Amniotic epithelial cell (primary cell): ENCODE data around the gene PARS2.

ENCODE experiments used
- DNase-seq: peaks from one replicate; pipeline ENCODE4 v3.0.0-alpha.2; 2010; ENCODE audit warnings: low read depth

The PARS2 gene

GRCh38 chr1:54764133-54764921, at the start of gene PARS2:
Gene PARS2 (minus strand): TSS chr1:54764523. CDS start chr1:54759161, 5,362 bp downstream.
- peak; percentile 100 for DNase-seq

- DNase-seq: no peak
Observed at GRCh38 chr1:54814126-54814498, 49.8 kb upstream of the PARS2 start.

GRCh38 chr1:54813485-54814125, 49.3 kb upstream of the PARS2 start:
- DNase-seq: no peak

- no peak for DNase-seq
Observed at GRCh38 chr1:54812801-54813484, 48.6 kb upstream of the PARS2 start.

- DNase-seq: no peak
Observed at GRCh38 chr1:54811739-54812655, 47.7 kb upstream of the PARS2 start.

GRCh38 chr1:54811066-54811465, 46.7 kb upstream of the PARS2 start:
- DNase-seq: no peak

GRCh38 chr1:54810153-54810942, 46.0 kb upstream of the PARS2 start:
- DNase-seq: peak; percentile 31

- no peak for DNase-seq
Observed at GRCh38 chr1:54809496-54810074, 45.3 kb upstream of the PARS2 start.

- peak; percentile 24 for DNase-seq
Observed at GRCh38 chr1:54808443-54809207, 44.3 kb upstream of the PARS2 start.

- DNase-seq: no peak
Observed at GRCh38 chr1:54807756-54808155, 43.4 kb upstream of the PARS2 start.

- no peak for DNase-seq
Observed at GRCh38 chr1:54806931-54807611, 42.7 kb upstream of the PARS2 start.

GRCh38 chr1:54805981-54806381, 41.7 kb upstream of the PARS2 start:
- DNase-seq: no peak

- DNase-seq: no peak
Observed at GRCh38 chr1:54805466-54805865, 41.1 kb upstream of the PARS2 start.

GRCh38 chr1:54804471-54805132, 40.3 kb upstream of the PARS2 start:
- DNase-seq: peak; percentile 11

- peak; percentile 32 for DNase-seq
Observed at GRCh38 chr1:54803761-54804470, 39.6 kb upstream of the PARS2 start.

GRCh38 chr1:54800899-54801759, 36.8 kb upstream of the PARS2 start, which contains the start of gene TTC22:
Gene TTC22 (minus strand): TSS chr1:54801323. CDS start chr1:54801163, 160 bp downstream.
- DNase-seq: no peak
